HG03432 (cell line): ENCODE data around the gene RALBP1.

Experiments used
- ATAC-seq: cut with Tn5 transposase; IDR thresholded peaks from one replicate; pipeline ENCODE4 v1.9.1; 2021; ENCODE audit warnings: mild to moderate bottlenecking, moderate library complexity; ENCODE audit not compliant: unreplicated experiment

The RALBP1 gene

DNA sequence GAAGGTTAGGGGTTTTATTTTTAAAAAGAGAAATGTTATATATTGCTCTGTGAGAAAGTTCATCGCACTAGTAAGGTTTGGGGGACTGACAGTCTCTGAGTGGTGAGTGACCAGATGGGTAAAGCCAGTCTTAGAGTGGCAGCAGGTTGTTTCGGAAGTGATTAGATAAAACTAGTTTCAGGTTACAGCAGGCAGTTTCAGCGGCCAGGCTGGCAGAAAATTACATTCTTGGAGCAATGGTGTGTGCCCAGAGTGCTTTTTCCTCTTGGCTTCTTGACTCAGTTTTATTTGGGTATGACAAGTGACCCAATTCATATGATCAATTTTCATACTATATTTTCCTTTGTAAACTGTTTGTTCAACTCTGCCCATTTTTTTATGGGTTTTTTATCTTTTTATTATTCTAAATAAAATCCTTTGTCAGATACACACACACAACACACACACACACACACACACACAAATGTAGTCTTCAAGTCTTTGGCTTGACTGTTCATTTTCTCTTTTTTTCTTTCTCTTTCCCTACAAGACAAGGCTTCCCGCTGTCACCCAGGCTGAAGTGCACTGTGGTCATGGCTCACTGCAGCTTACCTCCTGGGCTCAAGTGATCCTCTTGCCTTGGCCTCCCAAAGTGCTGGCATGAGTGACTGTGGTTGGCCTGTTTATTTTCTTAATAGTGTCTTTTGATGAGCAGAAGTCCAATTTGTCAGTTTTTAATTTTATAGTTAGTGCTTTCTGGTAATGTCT lies 30.9 kb downstream of the RALBP1 start:
- no peak for ATAC-seq

DNA sequence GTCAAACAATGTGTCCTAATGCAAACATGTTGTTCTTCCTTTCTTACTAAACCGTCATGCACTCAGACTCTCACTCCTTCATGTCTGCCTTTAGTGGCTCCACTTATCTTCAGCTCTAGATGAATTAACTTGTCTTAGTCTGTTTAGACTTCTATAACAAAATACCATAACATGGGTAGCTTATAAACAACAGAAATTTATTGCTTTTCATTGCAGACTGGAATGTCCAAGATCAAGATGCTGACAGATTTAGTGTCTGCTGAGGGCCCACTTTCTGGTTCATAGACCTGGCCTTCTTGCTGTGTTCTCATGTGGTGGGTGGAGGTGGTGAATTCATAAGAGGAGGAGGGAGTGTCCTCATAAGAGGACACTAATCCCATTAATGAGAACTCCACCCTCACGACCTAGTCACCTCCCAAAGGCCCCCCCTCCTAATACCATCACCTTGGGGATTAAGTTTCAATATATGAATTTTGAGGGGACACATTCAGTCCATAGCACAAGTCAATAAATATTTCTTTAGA lies 32.3 kb downstream of the RALBP1 start:
- ATAC-seq: no peak

- no peak for ATAC-seq
Observed at GRCh38 chr18:9508446-9509025, 33.2 kb downstream of the RALBP1 start.

GRCh38 chr18:9513971-9514512 lies 38.7 kb downstream of the RALBP1 start:
- no peak for ATAC-seq

GRCh38 chr18:9516437-9517064 lies 41.2 kb downstream of the RALBP1 start:
- ATAC-seq: peak; percentile 51

GRCh38 chr18:9517869-9518268 lies 42.6 kb downstream of the RALBP1 start:
- ATAC-seq: no peak

DNA sequence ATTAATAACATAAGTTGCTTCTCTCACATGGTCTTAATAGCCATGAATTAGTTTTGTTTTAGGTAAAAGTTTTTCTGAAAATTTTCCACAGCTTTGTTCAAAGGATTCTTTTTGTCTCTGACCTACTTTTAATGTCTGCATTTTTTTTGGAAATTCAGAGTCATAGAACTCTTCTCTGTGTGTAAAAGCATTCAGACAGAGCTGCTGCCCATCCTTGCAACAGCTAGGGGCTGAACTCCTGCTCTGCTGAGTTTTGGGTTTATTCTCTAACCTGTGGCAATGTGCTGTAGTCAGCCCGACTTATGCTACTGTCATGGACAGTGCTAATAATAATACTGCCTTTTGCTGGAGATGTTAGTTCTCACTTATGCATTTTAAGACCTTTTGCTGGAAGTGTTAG lies 44.1 kb downstream of the RALBP1 start:
- ATAC-seq: no peak

DNA sequence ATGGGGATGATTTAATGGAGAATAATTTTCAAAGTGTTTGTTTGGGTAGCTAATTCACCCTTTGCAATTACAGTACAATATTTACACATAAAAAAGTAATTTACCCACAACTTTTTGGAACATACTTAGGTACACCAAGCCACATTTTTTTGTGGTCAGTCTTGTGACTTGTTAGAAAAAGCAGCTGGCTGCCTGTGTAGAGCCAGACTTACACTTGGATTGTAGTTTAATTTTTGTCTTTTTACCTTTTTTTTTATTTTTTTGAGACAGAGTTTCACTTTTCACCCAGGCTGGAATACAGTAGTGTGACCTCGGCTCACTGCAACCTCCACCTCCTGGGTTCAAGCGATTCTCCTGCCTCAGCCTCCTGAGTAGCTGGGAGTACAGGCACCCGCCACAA lies 45.4 kb downstream of the RALBP1 start:
- ATAC-seq: no peak

DNA sequence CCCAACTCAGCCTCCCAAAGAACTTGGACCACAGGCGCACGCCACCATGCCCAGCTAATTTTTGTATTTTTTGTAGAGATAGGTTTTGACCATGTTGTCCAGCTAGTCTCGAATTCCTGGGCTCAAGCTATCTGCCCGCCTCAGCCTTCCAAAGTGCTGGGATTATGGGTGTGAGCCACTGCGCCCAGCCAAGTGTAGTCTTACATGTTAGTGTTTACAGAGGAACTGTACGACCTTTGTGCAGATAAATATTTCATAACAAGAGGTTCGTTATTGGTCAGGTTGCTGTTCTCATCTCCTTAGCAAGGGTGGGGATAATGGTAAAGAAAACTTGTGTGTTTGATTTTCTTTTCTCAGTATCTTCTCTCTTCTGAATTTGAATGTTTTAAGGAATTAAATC lies 46.5 kb downstream of the RALBP1 start:
- ATAC-seq: no peak

DNA sequence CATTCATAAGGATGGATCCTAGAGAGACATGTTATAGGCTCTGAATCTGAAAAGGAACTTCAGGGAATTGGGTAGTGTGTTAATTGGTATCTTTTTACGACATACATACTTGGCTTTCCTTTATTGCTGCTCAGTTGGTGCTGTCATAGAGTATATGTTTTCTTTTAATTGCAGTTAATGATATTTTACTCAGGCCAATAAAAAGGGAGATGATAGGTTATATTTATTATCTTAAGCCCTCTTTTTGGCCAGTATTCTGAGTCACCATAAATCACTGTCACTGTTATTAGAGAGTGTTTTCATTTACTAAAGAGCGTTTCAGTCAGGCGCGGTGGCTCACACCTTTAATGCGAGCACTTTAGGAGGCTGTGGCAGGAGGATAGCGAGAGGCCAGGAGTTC lies 47.6 kb downstream of the RALBP1 start:
- no peak for ATAC-seq

DNA sequence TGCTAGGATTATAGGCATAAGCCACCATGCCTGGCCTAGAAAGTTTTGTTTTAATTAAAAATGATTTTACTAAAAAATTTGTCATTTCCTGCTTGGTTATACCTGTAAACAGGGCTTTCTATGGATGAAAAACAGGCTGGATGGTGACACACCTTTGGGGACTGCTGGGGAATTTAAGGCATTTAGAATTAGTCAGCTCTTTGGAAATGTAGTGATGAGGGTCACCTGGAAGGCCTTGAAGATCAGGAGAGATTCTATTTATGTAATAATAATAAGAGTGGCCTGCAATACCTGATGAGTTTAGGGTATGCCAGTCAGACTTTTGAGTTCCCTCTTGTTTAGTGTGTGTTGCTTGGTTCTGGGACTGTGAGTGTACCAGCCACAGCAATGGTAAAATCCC lies 51.1 kb downstream of the RALBP1 start:
- ATAC-seq: no peak

DNA sequence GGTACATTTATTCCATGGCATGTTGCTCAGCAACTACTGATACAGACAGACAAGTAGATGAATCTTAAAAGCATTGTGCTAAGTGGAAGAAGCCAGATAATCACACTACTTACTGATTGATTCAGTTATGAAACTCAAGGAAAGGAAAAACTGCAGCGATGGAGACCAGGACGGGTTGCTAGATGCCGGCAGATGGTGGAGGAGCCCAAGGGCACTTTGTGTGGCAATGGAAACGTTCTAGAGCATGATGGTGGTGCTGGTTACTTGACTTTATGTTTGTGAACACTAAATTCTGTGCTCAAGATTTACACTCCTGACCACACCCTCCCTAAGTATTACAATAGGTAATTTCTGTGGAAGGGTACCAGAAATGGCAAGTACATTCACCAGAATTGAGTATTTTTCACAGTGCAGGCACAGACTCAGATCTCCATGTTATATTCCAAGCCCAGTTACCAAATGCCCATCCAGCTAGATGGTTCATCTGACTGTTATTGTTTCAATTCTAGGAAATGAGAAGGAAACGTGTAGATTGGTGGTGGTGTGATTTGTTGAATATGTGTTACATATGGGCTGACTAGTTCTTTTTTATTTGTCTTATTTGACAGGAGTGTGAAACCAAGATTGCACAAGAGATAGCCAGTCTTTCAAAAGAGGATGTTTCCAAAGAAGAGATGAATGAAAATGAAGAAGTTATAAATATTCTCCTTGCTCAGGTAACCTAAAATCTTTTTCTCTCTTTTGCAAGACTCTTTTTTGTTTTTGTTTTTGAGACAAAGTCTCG lies 55.1 kb downstream of the RALBP1 start:
- ATAC-seq: no peak

GRCh38 chr18:9531791-9532410 lies 56.6 kb downstream of the RALBP1 start:
- no peak for ATAC-seq

GRCh38 chr18:9534844-9535243 lies 59.5 kb downstream of the RALBP1 start:
- no peak for ATAC-seq

DNA sequence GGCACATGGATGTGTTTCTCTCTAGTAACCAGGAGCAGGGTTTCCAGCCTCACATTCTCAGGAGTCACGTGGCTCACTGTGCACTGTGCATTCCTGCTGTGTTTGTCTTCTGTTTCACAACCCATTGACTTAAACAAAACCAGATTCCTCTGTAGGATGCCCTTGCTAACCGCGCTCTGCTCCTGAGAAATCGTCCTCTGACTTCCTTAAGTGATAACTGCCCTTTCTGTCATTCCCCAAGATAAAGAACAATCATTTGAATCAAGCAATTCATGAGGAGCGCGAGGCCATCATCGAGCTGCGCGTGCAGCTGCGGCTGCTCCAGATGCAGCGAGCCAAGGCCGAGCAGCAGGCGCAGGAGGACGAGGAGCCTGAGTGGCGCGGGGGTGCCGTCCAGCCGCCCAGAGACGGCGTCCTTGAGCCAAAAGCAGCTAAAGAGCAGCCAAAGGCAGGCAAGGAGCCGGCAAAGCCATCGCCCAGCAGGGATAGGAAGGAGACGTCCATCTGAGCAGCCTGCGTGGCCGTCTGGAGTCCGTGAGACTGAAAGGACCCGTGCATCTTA lies 60.2 kb downstream of the RALBP1 start:
- no peak for ATAC-seq

GRCh38 chr18:9536354-9537152 lies 61.2 kb downstream of the RALBP1 start:
- ATAC-seq: no peak

GRCh38 chr18:9537677-9538076 lies 62.4 kb downstream of the RALBP1 start:
- no peak for ATAC-seq

DNA sequence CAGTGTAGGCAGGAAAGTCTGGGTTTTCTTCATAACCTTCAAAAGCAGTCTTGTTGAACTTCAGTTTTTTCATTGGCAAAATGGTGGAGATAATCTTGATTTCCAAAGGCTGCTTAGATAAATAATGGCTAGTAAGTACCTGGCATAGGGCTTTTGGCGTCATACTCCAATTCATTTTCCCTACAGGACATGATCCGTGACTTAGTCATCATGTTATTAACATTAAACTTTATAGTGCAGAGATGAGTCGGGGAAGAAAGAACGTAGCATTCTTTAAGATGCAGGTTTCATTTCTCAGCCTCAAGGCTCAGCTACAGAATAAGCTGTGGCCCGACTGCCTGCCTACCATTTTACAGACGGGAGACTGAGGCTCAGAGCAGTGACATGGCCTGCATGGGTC lies 64.0 kb downstream of the RALBP1 start:
- ATAC-seq: no peak

DNA sequence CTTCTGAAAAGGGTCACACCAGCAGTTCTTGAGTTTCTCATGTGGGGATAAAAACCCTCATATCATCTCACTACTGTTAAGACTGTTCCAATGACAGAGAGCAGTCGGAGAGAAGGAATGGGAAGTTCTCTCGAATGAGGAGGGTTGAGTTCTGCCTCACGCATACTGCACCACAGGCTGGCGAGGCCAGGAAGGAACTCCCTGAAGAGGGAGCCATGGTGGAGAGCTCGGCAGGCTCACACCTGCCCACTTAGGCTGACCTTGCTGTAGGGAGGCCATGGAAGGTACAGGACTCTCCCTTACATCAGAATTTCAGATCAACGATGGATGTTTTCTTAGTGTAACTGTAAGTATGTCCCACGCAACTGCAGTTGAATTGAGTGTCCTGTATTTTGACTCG lies 64.6 kb downstream of the RALBP1 start:
- ATAC-seq: no peak

- no peak for ATAC-seq
Observed at GRCh38 chr18:9542924-9543323, 67.6 kb downstream of the RALBP1 start.
